GM12875 (cell line): ENCODE results near the gene RMND5B.

Source experiments
- H3K4me3 ChIP-seq: one replicate; pipeline ENCODE4 v1.5.1; 2011; ENCODE audit warnings: low read depth, low read length, control low read depth
- TF ChIP-seq, protein P1 (sequence below): IDR thresholded peaks from 2 replicates; pipeline ENCODE4 v1.5.1; 2011; ENCODE audit warnings: low read depth, mild to moderate bottlenecking, control low read depth, inconsistent platforms, low read length, moderate library complexity, borderline replicate concordance; ENCODE audit not compliant: insufficient read depth

Gene RMND5B

DNA sequence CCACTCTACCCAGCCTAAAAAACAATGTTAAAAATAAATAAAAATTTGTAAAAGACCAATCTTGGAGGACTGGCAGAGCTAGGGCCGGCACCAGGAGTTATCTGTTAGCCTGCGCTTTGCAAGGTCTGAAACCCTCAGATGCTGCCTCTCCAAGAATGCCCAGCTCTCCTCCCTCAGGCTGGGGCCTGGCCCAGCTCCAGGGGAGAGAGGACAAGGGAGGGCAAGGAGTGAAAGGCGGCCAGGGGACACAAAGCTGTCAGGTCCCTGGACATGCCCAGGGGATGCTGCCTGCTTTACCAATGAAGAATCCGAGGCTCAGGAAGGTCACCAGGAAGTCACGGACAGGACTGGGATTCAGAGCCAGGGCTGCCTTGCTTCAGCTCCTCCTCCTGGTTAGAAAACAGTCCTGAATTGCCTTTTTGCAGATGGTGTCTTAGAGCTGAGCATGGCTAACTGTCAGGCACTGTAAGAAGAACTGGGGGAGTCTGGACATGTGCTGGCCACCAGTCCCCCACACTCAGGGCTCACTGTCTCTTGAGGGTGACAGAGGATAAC lies 23.0 kb upstream of the RMND5B start:
- H3K4me3 ChIP-seq, result no peak overlapping the region
- TF ChIP-seq, protein P1, sequence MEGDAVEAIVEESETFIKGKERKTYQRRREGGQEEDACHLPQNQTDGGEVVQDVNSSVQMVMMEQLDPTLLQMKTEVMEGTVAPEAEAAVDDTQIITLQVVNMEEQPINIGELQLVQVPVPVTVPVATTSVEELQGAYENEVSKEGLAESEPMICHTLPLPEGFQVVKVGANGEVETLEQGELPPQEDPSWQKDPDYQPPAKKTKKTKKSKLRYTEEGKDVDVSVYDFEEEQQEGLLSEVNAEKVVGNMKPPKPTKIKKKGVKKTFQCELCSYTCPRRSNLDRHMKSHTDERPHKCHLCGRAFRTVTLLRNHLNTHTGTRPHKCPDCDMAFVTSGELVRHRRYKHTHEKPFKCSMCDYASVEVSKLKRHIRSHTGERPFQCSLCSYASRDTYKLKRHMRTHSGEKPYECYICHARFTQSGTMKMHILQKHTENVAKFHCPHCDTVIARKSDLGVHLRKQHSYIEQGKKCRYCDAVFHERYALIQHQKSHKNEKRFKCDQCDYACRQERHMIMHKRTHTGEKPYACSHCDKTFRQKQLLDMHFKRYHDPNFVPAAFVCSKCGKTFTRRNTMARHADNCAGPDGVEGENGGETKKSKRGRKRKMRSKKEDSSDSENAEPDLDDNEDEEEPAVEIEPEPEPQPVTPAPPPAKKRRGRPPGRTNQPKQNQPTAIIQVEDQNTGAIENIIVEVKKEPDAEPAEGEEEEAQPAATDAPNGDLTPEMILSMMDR, result no peak

DNA sequence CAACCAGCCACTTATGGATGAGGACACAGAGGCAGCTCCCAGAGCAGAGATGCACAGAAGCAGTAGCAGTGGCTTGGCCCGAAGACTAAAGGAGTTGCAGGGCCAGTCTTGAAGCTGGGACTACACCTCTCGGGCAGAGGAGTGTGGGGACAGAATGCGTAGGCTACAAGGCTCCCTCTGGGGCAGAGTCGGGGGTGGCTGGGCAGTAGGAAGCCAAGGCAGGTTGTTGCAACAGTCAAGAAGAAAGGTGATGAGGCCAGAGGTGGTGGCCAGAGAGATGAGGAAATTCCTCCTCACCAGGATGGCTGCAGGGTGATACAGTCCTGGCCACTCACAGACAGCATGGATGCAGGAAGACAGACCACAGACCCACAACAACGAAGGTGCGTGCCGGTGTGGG lies 22.4 kb upstream of the RMND5B start:
- TF ChIP-seq, protein P1, result no peak

DNA sequence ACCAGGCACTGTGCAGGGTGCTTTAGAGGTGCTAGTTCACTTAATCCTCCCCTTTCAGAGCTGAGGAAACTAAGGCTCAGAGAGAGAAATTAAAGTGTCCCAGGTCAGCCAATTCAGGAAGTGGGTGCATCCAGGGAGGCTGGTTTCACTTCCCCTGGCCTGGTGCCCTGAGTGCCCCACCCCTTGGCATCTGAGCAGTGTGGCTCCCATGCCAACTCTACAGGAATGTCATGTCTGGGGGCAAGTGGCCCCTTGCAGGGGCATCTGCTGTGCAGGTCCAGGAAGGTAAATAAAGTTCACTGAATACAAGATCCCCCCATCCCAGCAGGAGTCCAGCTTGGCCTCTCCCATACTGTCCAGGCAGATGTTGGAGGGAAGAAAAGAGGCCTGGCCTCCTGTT lies 21.8 kb upstream of the RMND5B start:
- TF ChIP-seq, protein P1, result no peak
- H3K4me3 ChIP-seq, result no peak overlapping the region

More for the DNA sequence above, 22.4 kb upstream of the RMND5B start:
- no peak overlapping the region for H3K4me3 ChIP-seq

DNA sequence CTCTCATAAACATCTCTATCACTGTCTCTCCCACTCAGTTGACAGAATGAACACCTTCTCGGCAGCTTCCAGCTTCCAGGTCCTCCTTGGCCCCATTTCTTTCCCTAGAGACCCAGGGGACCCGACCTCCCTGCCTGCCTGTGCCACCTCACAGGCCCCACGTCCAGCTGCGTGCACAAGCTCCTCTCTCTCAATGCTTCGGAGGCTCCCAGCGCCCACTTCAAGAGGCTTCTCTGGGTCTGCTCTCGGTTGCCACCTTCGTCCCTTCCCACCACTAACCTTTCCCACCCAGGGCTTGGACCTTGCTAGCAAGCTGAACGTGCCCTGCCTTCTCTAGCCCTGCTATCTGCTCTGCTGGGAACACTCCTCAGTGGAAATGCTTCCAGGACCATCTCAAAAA lies 20.3 kb upstream of the RMND5B start:
- TF ChIP-seq, protein P1, result no peak
- no peak overlapping the region for H3K4me3 ChIP-seq

DNA sequence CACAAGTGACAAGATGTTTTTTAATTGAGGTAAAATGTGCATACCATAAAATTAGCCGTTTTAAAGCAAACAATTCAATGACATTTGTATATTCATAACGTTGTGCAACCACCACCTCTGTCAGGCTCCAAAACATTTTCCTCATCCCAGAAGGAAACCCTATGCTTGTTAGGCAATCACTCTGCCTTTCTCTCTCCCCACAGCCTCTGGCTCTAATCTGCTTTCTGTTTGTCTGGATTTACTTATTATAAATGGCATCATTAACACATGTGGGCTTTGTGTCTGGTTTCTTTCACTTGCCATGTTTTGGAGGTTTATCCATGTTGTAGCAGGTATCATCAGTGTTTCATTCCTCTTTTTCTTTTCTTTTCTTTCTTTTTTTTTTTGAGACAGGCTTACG lies 18.9 kb upstream of the RMND5B start:
- no peak overlapping the region for H3K4me3 ChIP-seq
- TF ChIP-seq, protein P1, result no peak

DNA sequence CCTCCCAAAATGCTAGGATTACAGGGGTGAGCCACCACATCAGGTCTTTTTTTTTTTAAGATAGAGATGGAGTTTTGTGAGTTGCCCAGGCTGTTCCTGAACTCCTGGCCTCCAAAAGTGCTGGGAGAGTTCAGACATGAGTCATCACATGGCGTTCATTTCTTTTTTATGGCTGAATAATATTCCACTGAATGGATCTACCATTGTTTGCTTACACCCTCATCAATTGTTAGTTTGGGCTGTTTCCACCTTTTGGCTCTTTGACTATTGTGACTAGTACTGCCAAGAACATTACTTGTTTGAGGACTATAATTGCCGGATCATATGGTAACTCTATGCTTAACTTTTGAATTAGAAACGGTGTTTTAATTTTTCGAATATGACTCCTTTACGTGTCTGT lies 18.3 kb upstream of the RMND5B start:
- TF ChIP-seq, protein P1, result no peak
- H3K4me3 ChIP-seq, result peak overlapping the region; percentile 42

DNA sequence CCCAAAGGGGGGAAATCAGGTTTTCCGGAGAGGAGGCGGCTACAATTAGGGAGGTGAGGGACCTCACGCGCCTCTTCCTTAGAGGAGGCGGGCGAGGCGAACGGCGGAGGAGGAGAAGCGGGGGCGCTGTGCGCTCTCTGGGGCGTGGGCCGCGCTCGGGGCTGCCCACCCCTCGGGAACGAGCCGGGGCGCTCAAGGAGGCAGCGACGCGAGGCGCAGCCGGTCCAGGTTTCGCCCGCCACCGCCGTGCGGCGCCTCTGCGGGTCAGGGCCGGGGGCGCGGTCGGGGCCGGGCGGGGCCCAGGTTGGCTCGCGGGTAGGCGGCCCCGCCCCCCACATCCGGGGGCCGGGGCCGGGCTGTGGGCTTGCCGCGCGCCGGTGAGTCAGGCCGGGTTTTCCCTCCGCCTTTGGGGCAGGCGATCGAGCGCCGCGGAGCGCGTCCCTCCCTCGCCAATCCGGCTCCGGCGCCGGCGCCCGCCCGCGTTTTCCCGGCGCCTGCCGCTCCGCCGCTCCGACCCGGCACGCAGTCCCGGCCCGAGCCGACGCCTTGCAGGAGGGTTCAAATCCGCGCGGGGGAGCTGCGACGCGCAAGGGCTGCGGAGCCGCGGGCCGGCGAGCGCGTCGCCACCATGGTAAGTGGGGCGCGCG lies 17.6 kb upstream of the RMND5B start, which contains the start of gene N4BP3:
N4BP3 (plus strand) TSS at position 392 of the 647 bp plus-strand sequence. CDS start 6,052 bp downstream, outside the sequence.
- TF ChIP-seq, protein P1, result peak; percentile 33
- peak within 1 kb of the TSS; percentile 97 for H3K4me3 ChIP-seq
